Measurements from ENCODE around the gene VSIG8. TPM values are rescaled to one million over a fixed set of nuclear protein-coding genes. Genes with fewer than 3 reads are reported as not detected.

VSIG8 gene
- total and polyA plus RNA-seq, 9 of the 15 experiments (the other 6 are each of a cell fraction or from before 2014, with no cell fraction given): not detected

DNA sequence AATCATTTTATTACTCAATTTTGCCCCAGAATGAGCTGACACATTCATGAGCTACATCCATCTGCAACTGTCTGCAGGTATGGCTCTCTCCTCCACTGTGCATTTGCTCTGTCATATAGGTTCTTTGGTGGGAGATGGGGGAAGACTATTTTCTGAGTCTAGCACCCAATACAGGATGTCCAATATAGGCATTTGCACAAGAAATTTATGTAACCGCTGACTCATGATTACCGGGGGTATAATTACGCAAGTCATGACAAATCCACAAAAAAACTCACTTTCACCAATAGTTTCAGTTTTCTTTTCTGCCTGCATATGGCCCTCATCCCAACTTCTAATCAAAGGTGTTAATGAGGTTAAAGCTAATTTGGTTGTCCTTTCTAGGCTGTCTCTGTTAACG is 17.5 kb upstream of the VSIG8 start:
- POLR2A ChIA-PET: interaction anchor here (0.7 to 3.1 kb wide), 5 partner anchors 9 to 82 kb away, joined by 3 to 21 read pairs (median 3); partner anchors contain the start of gene TAGLN2
- peak overlapping the region; percentile 34; the same call in 1 of the 3 replicates for H3K27ac ChIP-seq (ENCODE audit: extremely low read depth, low read depth, low read length)
- peaks cover 4 to 43% of the 10 kb centered on the region in 2 experiments; a peak in 4 of 5 replicates for H3K4me1 ChIP-seq (replicated peaks in 1 of 2; ENCODE audit: control insufficient read depth in 2 of 2, insufficient read depth in 2 of 2, low read length in 2 of 2)
- H4K20me1 ChIP-seq (replicated peaks; ENCODE audit: control insufficient read depth, insufficient read depth, low read length): no peaks in the 10 kb centered on the region
- H2AFZ ChIP-seq (ENCODE audit: low read depth, low read length): peak overlapping the region; percentile 8; the same call in 1 of the 2 replicates
- WGBS (ENCODE audit: insufficient coverage, low coverage, missing lambda C conversion rate): 10% methylated on average over 4 of the region's 4 CpGs
- peak; percentile 72 for FAIRE-seq
- H3K36me3 ChIP-seq (ENCODE audit: control insufficient read depth, insufficient read depth, low read length): no peaks in the 10 kb centered on the region
- peaks cover 3% of the 10 kb centered on the region for H3K9me1 ChIP-seq (ENCODE audit: control insufficient read depth, insufficient read depth, low read length)
- CTCF ChIA-PET (ENCODE audit: low intra/inter-chr PET ratio): no interaction called here
- no peaks in the 10 kb centered on the region; a peak in 1 of 5 replicates for H3K27me3 ChIP-seq (ENCODE audit: control insufficient read depth in 2 of 2, insufficient read depth in 2 of 2, low read length in 2 of 2)
- no peaks in the 10 kb centered on the region; the same call in 1 of the 2 replicates for H3K9me3 ChIP-seq (replicated peaks; ENCODE audit: control insufficient read depth, insufficient read depth, low read depth, low read length)
- H3K4me2 ChIP-seq (ENCODE audit: insufficient read depth, low read length): peak overlapping the region; percentile 10; the same call in 1 of the 2 replicates
- no peak overlapping the region for H3K4me3 ChIP-seq
- ATAC-seq: peak; percentile 30; the same call in 2 of the 3 replicates
- peak in 2 of 4 experiments; percentile 26 to 48 for DNase-seq (ENCODE audit: extremely low read depth in 1 of 4, low spot score in 3 of 4)
- intact Hi-C loops (cut with micrococcal nuclease) (no loop called here), in situ Hi-C loops (cut with MboI) (no loop called here)
- H3K79me2 ChIP-seq (ENCODE audit: control insufficient read depth, insufficient read depth, low read length): no peaks in the 10 kb centered on the region
- no TSS peak for BruUV-seq (replicated peaks)
- H3K9ac ChIP-seq (ENCODE audit: insufficient read depth in 1 of 2, low read depth in 2 of 2, low read length in 2 of 2): no peak overlapping the region
- TF ChIP-seq TSHZ1 (CRISPR knock-in tag; IDR thresholded peaks at IDR 0.05): no peak
- no peak for TF ChIP-seq NFE2L1 (tag; IDR thresholded peaks at IDR 0.05; ENCODE audit: borderline replicate concordance, low read depth)
- TF ChIP-seq ARID1B (IDR thresholded peaks at IDR 0.05): peak; percentile 55
- no peak for TF ChIP-seq BMI1 (IDR thresholded peaks at IDR 0.05; ENCODE audit: low read length)
- TF ChIP-seq, protein P1, sequence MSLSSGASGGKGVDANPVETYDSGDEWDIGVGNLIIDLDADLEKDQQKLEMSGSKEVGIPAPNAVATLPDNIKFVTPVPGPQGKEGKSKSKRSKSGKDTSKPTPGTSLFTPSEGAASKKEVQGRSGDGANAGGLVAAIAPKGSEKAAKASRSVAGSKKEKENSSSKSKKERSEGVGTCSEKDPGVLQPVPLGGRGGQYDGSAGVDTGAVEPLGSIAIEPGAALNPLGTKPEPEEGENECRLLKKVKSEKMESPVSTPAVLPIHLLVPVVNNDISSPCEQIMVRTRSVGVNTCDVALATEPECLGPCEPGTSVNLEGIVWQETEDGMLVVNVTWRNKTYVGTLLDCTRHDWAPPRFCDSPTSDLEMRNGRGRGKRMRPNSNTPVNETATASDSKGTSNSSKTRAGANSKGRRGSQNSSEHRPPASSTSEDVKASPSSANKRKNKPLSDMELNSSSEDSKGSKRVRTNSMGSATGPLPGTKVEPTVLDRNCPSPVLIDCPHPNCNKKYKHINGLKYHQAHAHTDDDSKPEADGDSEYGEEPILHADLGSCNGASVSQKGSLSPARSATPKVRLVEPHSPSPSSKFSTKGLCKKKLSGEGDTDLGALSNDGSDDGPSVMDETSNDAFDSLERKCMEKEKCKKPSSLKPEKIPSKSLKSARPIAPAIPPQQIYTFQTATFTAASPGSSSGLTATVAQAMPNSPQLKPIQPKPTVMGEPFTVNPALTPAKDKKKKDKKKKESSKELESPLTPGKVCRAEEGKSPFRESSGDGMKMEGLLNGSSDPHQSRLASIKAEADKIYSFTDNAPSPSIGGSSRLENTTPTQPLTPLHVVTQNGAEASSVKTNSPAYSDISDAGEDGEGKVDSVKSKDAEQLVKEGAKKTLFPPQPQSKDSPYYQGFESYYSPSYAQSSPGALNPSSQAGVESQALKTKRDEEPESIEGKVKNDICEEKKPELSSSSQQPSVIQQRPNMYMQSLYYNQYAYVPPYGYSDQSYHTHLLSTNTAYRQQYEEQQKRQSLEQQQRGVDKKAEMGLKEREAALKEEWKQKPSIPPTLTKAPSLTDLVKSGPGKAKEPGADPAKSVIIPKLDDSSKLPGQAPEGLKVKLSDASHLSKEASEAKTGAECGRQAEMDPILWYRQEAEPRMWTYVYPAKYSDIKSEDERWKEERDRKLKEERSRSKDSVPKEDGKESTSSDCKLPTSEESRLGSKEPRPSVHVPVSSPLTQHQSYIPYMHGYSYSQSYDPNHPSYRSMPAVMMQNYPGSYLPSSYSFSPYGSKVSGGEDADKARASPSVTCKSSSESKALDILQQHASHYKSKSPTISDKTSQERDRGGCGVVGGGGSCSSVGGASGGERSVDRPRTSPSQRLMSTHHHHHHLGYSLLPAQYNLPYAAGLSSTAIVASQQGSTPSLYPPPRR (CRISPR knock-in tag; IDR thresholded peaks at IDR 0.05; ENCODE audit: borderline replicate concordance): no peak
- no peak for TF ChIP-seq ZNF551 (CRISPR knock-in tag; IDR thresholded peaks at IDR 0.05)
- TF ChIP-seq ZNF124 (CRISPR knock-in tag; IDR thresholded peaks at IDR 0.05): no peak
- TF ChIP-seq SFPQ (IDR thresholded peaks at IDR 0.05; ENCODE audit: low read depth, low read length): no peak
- no peak for TF ChIP-seq RBBP5 (IDR thresholded peaks at IDR 0.05; ENCODE audit: borderline replicate concordance, insufficient read depth, low read length, poor library complexity, severe bottlenecking)
- no peak for TF ChIP-seq SMAD2 (IDR thresholded peaks at IDR 0.05; ENCODE audit: low read depth, low read length)

All from K562 (cell line).